Ovary (tissue), 3 donors: ENCODE measurements around the gene RWDD1.

Experiments
- POLR2A ChIP-seq: fragments of 450-650 bp; IDR thresholded peaks from one replicate; pipeline ENCODE4 v1.6.1; 2017; ENCODE audit warnings: antibody characterized with exemption, mild to moderate bottlenecking, moderate library complexity
- TF ChIP-seq, protein P1 (sequence below), 3 donors: fragments of 450-650 bp in 2 of 3; fragments of 200-600 bp in 1 of 3; IDR thresholded peaks; one replicate each; pipeline versions ENCODE4 v1.5.1 to v1.8.0; 2016 to 2022; ENCODE audit warnings: antibody characterized with exemption in 3 of 3, mild to moderate bottlenecking in 1 of 3
- donor health status: DM: no; HTN: no; CAD: no.

DNA sequence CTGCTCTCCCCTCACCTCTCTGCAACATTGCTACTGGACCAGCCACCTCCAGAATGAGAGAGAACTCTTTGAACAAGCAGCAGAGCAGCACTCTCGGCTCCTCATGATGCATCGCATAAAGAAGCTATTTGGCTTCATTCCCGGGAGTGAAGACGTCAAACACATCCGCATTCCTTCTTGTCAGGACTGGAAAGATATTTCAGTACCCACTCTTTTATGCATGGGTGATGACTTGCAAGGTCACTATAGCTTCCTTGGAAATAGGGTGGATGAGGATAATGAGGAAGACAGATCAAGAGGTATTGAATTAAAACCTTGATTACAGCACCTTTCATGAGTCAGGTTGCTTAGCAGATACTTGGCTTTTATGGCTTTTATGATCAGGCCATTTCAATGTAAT is 13.4 kb upstream of the RWDD1 start:
- no peak for TF ChIP-seq POLR2A
- TF ChIP-seq, protein P1, sequence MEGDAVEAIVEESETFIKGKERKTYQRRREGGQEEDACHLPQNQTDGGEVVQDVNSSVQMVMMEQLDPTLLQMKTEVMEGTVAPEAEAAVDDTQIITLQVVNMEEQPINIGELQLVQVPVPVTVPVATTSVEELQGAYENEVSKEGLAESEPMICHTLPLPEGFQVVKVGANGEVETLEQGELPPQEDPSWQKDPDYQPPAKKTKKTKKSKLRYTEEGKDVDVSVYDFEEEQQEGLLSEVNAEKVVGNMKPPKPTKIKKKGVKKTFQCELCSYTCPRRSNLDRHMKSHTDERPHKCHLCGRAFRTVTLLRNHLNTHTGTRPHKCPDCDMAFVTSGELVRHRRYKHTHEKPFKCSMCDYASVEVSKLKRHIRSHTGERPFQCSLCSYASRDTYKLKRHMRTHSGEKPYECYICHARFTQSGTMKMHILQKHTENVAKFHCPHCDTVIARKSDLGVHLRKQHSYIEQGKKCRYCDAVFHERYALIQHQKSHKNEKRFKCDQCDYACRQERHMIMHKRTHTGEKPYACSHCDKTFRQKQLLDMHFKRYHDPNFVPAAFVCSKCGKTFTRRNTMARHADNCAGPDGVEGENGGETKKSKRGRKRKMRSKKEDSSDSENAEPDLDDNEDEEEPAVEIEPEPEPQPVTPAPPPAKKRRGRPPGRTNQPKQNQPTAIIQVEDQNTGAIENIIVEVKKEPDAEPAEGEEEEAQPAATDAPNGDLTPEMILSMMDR (IDR thresholded peaks at IDR 0.05): no peak
